ENCODE measurements around the gene EARS2.

Gene EARS2

DNA sequence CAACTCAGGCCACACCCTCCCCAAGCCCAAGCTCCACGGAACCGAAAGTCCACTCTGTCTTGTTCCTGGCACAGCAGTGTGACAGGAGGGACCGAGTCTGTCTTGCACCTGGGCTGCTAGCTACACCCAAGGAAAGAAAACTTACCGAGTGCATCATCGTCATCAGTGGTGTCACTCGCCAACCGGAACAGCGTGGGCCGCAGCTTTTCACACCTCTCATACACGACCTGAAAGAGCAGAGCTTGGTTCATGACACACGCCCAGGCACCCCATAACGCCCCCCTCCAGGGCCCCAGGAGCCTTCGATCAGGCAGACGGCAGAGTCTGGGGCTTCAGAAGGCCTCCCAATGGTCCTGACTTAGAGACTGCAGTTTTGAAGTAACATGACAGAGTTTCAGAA, 74.4 kb downstream of the EARS2 start:
- TF ChIP-seq, protein P1, sequence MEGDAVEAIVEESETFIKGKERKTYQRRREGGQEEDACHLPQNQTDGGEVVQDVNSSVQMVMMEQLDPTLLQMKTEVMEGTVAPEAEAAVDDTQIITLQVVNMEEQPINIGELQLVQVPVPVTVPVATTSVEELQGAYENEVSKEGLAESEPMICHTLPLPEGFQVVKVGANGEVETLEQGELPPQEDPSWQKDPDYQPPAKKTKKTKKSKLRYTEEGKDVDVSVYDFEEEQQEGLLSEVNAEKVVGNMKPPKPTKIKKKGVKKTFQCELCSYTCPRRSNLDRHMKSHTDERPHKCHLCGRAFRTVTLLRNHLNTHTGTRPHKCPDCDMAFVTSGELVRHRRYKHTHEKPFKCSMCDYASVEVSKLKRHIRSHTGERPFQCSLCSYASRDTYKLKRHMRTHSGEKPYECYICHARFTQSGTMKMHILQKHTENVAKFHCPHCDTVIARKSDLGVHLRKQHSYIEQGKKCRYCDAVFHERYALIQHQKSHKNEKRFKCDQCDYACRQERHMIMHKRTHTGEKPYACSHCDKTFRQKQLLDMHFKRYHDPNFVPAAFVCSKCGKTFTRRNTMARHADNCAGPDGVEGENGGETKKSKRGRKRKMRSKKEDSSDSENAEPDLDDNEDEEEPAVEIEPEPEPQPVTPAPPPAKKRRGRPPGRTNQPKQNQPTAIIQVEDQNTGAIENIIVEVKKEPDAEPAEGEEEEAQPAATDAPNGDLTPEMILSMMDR (conservative IDR thresholded peaks at IDR 0.05; ENCODE audit: low read length): no peak
- no peak for DNase-seq (ENCODE audit: low read depth)
- H3K4me3 ChIP-seq (ENCODE audit: low read length): no peak overlapping the region

DNA sequence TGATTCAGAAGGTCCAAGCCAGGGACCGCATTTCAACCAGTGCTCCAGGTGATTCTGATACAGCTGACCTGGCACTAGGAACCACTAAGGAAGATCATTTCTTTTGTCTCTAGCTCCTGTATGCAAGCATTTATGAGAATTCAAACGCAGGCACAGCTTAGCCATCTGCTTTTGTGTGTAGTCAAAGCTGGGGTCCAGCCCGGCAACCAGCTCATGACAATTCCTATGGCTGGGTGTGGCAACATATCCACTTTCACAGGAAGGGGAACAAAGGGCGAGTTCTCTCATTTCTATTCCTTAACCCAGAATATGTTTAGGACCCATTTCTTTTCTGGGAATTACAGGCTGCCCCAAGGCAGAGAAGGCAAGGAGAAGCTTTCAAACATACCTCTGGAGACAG, 76.9 kb downstream of the EARS2 start:
- TF ChIP-seq, protein P1 (conservative IDR thresholded peaks at IDR 0.05; ENCODE audit: low read length): no peak
- no peak overlapping the region for H3K4me3 ChIP-seq (ENCODE audit: low read length)
- no peak for DNase-seq (ENCODE audit: low read depth)

DNA sequence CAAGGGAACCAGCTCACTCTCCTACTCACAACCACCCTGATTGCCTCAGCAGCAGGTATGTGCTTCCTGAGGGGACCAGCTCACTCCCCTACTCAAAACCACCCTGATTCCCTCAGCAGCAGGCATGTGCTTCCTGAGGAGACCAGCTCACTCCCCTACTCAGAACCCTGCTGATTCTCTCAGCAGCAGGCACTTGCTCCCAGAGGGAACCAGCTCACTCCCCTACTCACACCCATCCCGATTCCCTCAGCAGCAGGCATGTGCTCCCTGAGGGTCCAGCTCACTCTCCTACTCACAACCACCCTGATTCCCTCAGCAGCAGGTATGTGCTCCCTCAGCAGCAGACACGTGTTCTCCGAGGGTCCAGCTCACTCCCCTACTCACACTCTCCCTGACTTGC, 78.0 kb downstream of the EARS2 start:
- TF ChIP-seq, protein P1 (conservative IDR thresholded peaks at IDR 0.05; ENCODE audit: low read length): no peak
- no peak overlapping the region for H3K4me3 ChIP-seq (ENCODE audit: low read length)
- DNase-seq (ENCODE audit: low read depth): no peak

DNA sequence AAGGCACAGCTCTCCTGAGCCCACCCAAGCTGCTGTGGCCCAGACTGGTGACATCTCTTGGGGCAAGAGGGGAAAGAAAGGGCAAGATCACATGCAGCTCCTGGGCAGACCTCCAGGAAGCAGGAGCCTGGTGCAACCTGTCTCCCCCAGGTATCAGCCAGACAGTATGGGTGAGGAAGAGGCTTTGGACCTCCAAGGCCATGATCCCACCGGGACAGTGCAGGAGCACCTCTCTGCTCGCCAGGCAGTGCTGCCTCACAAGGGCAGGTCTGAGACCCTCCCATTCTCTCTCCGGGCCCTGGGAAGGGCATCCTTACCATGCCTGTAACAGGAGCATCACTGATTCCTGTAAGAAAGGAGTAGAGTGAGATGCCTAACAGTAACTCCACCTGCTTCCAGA, 78.6 kb downstream of the EARS2 start:
- no peak for DNase-seq (ENCODE audit: low read depth)
- no peak overlapping the region for H3K4me3 ChIP-seq (ENCODE audit: low read length)
- TF ChIP-seq, protein P1 (conservative IDR thresholded peaks at IDR 0.05; ENCODE audit: low read length): no peak

DNA sequence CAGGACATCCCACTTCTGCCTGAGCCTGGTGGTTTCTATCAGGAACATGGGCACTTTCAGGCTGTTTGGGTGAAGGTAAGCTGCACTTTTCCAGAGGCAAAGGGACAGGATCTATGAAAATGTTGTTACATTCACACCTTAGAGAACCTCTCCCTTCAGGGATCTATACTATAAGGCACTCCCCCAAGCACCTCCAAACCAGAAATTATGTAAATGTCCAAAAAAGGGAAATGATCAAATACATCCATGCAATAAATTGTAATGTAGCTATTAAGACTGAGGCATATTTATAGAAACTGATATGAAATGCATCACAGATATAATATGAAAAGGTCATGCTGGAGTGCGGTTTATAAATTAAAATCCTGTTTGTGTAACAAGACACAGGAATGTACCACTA, 80.9 kb downstream of the EARS2 start:
- H3K4me3 ChIP-seq (ENCODE audit: low read length): no peak overlapping the region
- DNase-seq (ENCODE audit: low read depth): no peak
- TF ChIP-seq, protein P1 (conservative IDR thresholded peaks at IDR 0.05; ENCODE audit: low read length): no peak

All from AG10803 (cell line).